BLaER1 treated with 17β-estradiol and CSF1 and Interleukin-3, amounts not matched to agents 10 nM and 100 nM (cell line): ENCODE measurements around the gene KIAA0930.

Experiments used
- H3K27ac ChIP-seq, 11 experiments: shearing (Covaris generic); formaldehyde crosslinking; 2 replicates each; pipeline ENCODE4 v1.8.1; 2022
- H3K27me3 ChIP-seq, 11 experiments: shearing (Covaris generic); formaldehyde crosslinking; 2 replicates each; pipeline ENCODE4 v1.8.1; 2022
- H3K36me3 ChIP-seq, 11 experiments: shearing (Covaris generic); formaldehyde crosslinking; 2 replicates each; pipeline ENCODE4 v1.8.1; 2022
- H3K4me1 ChIP-seq, 10 experiments: shearing (Covaris generic); formaldehyde crosslinking; 2 replicates each; pipeline ENCODE4 v1.8.1; 2022
- H3K4me2 ChIP-seq, 11 experiments: shearing (Covaris generic); formaldehyde crosslinking; 2 replicates each; pipeline ENCODE4 v1.8.1; 2022
- H3K4me3 ChIP-seq, 10 experiments: shearing (Covaris generic); formaldehyde crosslinking; 2 replicates each; pipeline ENCODE4 v1.8.1; 2022
- H3K9ac ChIP-seq, 11 experiments: shearing (Covaris generic); formaldehyde crosslinking; 2 replicates each; pipeline ENCODE4 v1.8.1; 2022
- H3K9me3 ChIP-seq, 11 experiments: shearing (Covaris generic); formaldehyde crosslinking; replicated peaks in 1 of 11; 2 replicates each; pipeline ENCODE4 v1.8.1; 2022
- H4K20me1 ChIP-seq, 11 experiments: shearing (Covaris generic); formaldehyde crosslinking; 2 replicates each; pipeline ENCODE4 v1.8.1; 2022
- Cebpa-rat ChIP-seq, 11 experiments: shearing (Covaris generic); IDR thresholded peaks; 2 replicates each; pipeline ENCODE4 v1.8.1; 2022

Gene KIAA0930

DNA sequence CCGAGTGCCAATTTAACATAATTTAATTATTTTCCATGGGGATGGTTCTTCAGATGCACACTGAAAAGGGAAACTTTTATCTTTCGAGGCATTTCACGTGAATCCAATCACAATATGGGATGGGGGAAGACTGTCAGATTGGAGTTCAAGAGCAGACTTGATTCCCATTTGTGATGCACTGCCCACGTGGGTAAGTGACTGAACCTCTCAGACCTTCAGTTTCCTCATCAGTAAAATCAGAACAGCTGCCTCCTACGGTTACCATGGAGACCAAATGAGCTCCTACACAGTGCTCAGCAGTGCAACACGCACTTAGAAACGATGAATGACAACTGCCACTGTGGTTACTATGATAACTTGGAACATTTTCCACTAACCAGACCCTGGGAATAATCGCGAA, 21.7 kb downstream of the KIAA0930 start:
- peaks cover 0 to 33% (median 7%) of the 10 kb centered on the region in 11 experiments; a peak in 11 of 22 replicates for H3K36me3 ChIP-seq

DNA sequence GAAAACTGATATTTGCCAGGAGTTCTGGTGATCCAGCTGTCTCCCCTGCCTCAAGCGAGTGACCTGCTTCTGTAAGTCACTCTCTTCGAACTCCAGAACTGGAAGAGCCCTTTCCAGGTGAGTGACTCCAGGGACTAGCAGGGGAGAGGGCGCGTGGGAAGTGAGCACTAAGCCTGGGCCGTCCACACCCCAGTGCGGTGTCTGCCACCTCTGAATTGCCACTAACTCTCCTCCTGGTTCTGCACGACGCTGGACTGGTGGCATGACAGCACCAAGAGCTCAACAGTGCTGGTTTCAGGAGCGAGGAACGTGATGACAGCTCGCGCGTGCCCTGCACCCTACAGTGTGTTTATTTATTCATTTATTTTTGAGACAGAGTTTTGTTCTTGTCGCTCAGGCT, 22.9 kb downstream of the KIAA0930 start:
- H3K27ac ChIP-seq = no peak overlapping the region
- H3K4me3 ChIP-seq = no peak overlapping the region
- H3K9ac ChIP-seq = no peak overlapping the region
- no peak for TF ChIP-seq Cebpa-rat (IDR thresholded peaks at IDR 0.05)
- peaks cover 65 to 87% (median 74%) of the 10 kb centered on the region in 10 experiments for H3K4me1 ChIP-seq
- H3K36me3 ChIP-seq = peaks cover 0 to 33% (median 7%) of the 10 kb centered on the region in 11 experiments; a peak in 11 of 22 replicates
- H3K27me3 ChIP-seq = no peaks in the 10 kb centered on the region
- peaks cover 37 to 100% (median 90%) of the 10 kb centered on the region in 11 experiments; a peak in 21 of 22 replicates for H4K20me1 ChIP-seq
- H3K4me2 ChIP-seq = no peak overlapping the region
- no peaks in the 10 kb centered on the region for H3K9me3 ChIP-seq

More for the DNA sequence above, 21.7 kb downstream of the KIAA0930 start:
- Histone ChIP-seq H3K4me3 (no peak overlapping the region), H3K4me1 (peaks cover 65 to 87% (median 73%) of the 10 kb centered on the region in 10 experiments), H4K20me1 (peaks cover 46 to 100% (median 88%) of the 10 kb centered on the region in 11 experiments; a peak in 21 of 22 replicates), H3K27me3 (no peaks in the 10 kb centered on the region), H3K4me2 (peak overlapping the region in 8 of 11 experiments; percentile 9 to 57 (median 26); a peak in 11 of 22 replicates), H3K27ac (no peak overlapping the region; a peak in 1 of 22 replicates), H3K9ac (no peak overlapping the region), H3K9me3 (no peaks in the 10 kb centered on the region)
- TF ChIP-seq Cebpa-rat (IDR thresholded peaks at IDR 0.05) = no peak

DNA sequence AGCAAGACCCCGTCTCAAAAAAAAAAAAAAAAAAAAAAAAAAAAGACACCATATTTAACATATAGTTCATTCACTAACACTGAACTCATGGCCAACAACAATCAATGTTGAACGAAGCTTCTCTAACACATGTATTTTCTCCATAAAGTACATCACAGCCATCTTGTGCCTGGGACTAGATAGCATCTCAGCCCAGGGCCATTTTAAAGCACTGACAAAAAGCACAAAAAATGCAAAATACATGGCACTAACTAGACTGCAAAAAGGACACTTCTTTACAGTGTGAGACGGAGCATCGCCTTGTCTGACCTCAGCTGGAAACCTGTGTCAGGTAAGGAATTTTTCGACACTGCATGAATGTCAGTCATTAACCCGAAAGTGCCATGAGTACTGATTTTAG, 23.3 kb downstream of the KIAA0930 start:
- Histone ChIP-seq H3K4me2 (0 out of 22 replicates have a peak overlapping the region, but pooled peaks of 1 of the 11 experiments have one; percentile 9), H4K20me1 (peaks cover 35 to 100% (median 94%) of the 10 kb centered on the region in 11 experiments; a peak in 21 of 22 replicates), H3K9ac (no peak overlapping the region), H3K36me3 (peaks cover 0 to 33% (median 7%) of the 10 kb centered on the region in 11 experiments; a peak in 15 of 22 replicates), H3K4me3 (no peak overlapping the region), H3K27ac (no peak overlapping the region), H3K9me3 (no peaks in the 10 kb centered on the region), H3K4me1 (peaks cover 61 to 87% (median 72%) of the 10 kb centered on the region in 10 experiments), H3K27me3 (no peaks in the 10 kb centered on the region)
- no peak for TF ChIP-seq Cebpa-rat (IDR thresholded peaks at IDR 0.05)

GRCh38 chr22:45216133-45217003, 24.3 kb downstream of the KIAA0930 start:
- Histone ChIP-seq H3K27me3 (no peaks in the 10 kb centered on the region), H3K4me1 (peaks cover 51 to 87% (median 65%) of the 10 kb centered on the region in 10 experiments), H3K36me3 (peaks cover 6 to 41% (median 16%) of the 10 kb centered on the region in 11 experiments), H4K20me1 (peaks cover 35 to 100% (median 95%) of the 10 kb centered on the region in 11 experiments; a peak in 21 of 22 replicates), H3K4me3 (no peak overlapping the region), H3K9me3 (no peaks in the 10 kb centered on the region), H3K9ac (peak overlapping the region in 1 of 11 experiments; percentile 38; a peak in 1 of 22 replicates), H3K4me2 (peak overlapping the region; percentile 4 to 55 (median 9); a peak in 10 of 22 replicates), H3K27ac (peak overlapping the region in 5 of 11 experiments; percentile 1 to 28 (median 11); a peak in 5 of 22 replicates)
- no peak for TF ChIP-seq Cebpa-rat (IDR thresholded peaks at IDR 0.05)

- Histone ChIP-seq H3K9me3 (no peaks in the 10 kb centered on the region), H3K27me3 (no peaks in the 10 kb centered on the region), H4K20me1 (peaks cover 39 to 100% (median 87%) of the 10 kb centered on the region in 11 experiments; a peak in 21 of 22 replicates), H3K36me3 (peaks cover 21 to 66% (median 46%) of the 10 kb centered on the region in 11 experiments), H3K4me3 (peak overlapping the region in 4 of 10 experiments; percentile 29 to 42 (median 35); a peak in 6 of 20 replicates), H3K4me1 (peaks cover 36 to 81% (median 49%) of the 10 kb centered on the region in 10 experiments), H3K4me2 (peak overlapping the region; percentile 53 to 99 (median 80)), H3K9ac (peak overlapping the region in 10 of 11 experiments; percentile 22 to 76 (median 58); a peak in 18 of 22 replicates), H3K27ac (peak overlapping the region; percentile 46 to 86 (median 73); a peak in 21 of 22 replicates)
- peak in 5 of 11 experiments; percentile 12 to 57 (median 55); a peak in 8 of 22 replicates for TF ChIP-seq Cebpa-rat (IDR thresholded peaks at IDR 0.05)
These were observed 27.5 kb downstream of the KIAA0930 start for GRCh38 chr22:45212992-45213751.

DNA sequence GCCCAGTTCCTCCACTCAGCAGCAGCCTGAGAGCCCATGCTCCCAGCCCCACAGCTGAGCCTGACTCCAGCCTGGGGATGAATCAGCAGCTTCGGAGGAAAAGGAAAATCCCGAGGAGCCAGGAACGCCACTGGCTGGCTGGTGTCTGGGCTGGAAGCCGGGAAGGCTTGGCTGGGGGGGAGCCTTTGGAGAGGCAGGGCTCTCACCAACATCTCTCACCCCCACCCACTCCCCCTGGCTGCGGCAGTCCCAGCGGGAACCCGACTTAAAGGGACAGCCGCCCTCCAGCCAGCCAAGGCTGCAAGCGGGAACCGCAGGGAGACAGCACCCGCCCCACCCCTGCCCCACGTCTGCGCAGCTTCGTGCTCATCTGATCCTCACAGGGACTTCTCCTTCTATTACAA, 28.4 kb downstream of the KIAA0930 start:
- no peak for TF ChIP-seq Cebpa-rat (IDR thresholded peaks at IDR 0.05)
- Histone ChIP-seq H4K20me1 (peaks cover 39 to 100% (median 87%) of the 10 kb centered on the region in 11 experiments; a peak in 20 of 22 replicates), H3K27me3 (no peaks in the 10 kb centered on the region), H3K4me2 (peak overlapping the region in 5 of 11 experiments; percentile 94 to 99 (median 94); a peak in 10 of 22 replicates), H3K9me3 (no peaks in the 10 kb centered on the region), H3K36me3 (peaks cover 28 to 69% (median 55%) of the 10 kb centered on the region in 11 experiments), H3K27ac (peak overlapping the region in 8 of 11 experiments; percentile 62 to 86 (median 76); a peak in 16 of 22 replicates), H3K4me3 (no peak overlapping the region; a peak in 1 of 20 replicates), H3K4me1 (peaks cover 36 to 74% (median 49%) of the 10 kb centered on the region in 10 experiments), H3K9ac (peak overlapping the region in 5 of 11 experiments; percentile 14 to 76 (median 58); a peak in 6 of 22 replicates)

DNA sequence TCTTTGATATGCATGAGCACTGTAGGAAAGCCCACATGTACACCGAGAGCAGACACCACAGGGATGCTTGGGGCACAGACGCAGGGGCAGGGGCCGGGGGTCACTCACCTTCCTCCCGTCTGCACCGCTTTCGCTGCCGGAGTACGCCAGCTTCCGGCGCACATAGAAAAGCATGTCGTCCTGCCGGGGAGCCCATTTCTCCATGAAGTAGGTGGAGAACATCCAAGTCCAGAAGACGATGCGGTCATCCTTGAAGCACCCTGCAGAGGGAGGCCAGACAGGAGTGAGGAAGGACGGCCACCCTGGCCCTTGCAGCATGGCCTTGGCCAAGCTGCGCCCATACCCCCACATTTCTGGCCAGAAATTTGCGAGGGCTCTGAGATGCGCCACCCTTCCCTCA, 28.8 kb downstream of the KIAA0930 start:
- Histone ChIP-seq H4K20me1 (peaks cover 36 to 100% (median 87%) of the 10 kb centered on the region in 11 experiments; a peak in 20 of 22 replicates), H3K4me2 (peak overlapping the region in 5 of 11 experiments; percentile 94 to 99 (median 94); a peak in 8 of 22 replicates), H3K4me3 (no peak overlapping the region), H3K4me1 (peaks cover 34 to 73% (median 46%) of the 10 kb centered on the region in 10 experiments), H3K27ac (peak overlapping the region in 8 of 11 experiments; percentile 62 to 86 (median 76); a peak in 13 of 22 replicates), H3K27me3 (no peaks in the 10 kb centered on the region), H3K9me3 (no peaks in the 10 kb centered on the region), H3K36me3 (peaks cover 31 to 73% (median 59%) of the 10 kb centered on the region in 11 experiments), H3K9ac (peak overlapping the region in 3 of 11 experiments; percentile 14 to 76 (median 68); a peak in 4 of 22 replicates)
- no peak for TF ChIP-seq Cebpa-rat (IDR thresholded peaks at IDR 0.05)

GRCh38 chr22:45211435-45211834, 29.3 kb downstream of the KIAA0930 start:
- no peak overlapping the region for H3K4me2 ChIP-seq
- peaks cover 34 to 100% (median 87%) of the 10 kb centered on the region in 11 experiments; a peak in 20 of 22 replicates for H4K20me1 ChIP-seq
- no peaks in the 10 kb centered on the region for H3K9me3 ChIP-seq
- no peak for TF ChIP-seq Cebpa-rat (IDR thresholded peaks at IDR 0.05)
- no peak overlapping the region for H3K9ac ChIP-seq
- H3K4me1 ChIP-seq = peaks cover 30 to 70% (median 42%) of the 10 kb centered on the region in 10 experiments
- no peak overlapping the region for H3K4me3 ChIP-seq
- H3K36me3 ChIP-seq = peaks cover 31 to 74% (median 63%) of the 10 kb centered on the region in 11 experiments
- H3K27me3 ChIP-seq = no peaks in the 10 kb centered on the region
- H3K27ac ChIP-seq = peak overlapping the region in 4 of 11 experiments; percentile 8 to 86 (median 82); a peak in 4 of 22 replicates
